Stimulated activated CD8-positive, alpha-beta memory T cell treated with anti-CD3 and anti-CD28 coated beads, Interleukin-2, amount 100 ng/mL, for 1 hour (primary cell): ENCODE measurements around the gene RSPRY1.

ENCODE experiments used
- DNase-seq, 2 donors: peaks; one replicate each; pipeline ENCODE4 v3.0.0-alpha.2; 2020; ENCODE audit warnings: low read depth in 2 of 2

The RSPRY1 gene

DNA sequence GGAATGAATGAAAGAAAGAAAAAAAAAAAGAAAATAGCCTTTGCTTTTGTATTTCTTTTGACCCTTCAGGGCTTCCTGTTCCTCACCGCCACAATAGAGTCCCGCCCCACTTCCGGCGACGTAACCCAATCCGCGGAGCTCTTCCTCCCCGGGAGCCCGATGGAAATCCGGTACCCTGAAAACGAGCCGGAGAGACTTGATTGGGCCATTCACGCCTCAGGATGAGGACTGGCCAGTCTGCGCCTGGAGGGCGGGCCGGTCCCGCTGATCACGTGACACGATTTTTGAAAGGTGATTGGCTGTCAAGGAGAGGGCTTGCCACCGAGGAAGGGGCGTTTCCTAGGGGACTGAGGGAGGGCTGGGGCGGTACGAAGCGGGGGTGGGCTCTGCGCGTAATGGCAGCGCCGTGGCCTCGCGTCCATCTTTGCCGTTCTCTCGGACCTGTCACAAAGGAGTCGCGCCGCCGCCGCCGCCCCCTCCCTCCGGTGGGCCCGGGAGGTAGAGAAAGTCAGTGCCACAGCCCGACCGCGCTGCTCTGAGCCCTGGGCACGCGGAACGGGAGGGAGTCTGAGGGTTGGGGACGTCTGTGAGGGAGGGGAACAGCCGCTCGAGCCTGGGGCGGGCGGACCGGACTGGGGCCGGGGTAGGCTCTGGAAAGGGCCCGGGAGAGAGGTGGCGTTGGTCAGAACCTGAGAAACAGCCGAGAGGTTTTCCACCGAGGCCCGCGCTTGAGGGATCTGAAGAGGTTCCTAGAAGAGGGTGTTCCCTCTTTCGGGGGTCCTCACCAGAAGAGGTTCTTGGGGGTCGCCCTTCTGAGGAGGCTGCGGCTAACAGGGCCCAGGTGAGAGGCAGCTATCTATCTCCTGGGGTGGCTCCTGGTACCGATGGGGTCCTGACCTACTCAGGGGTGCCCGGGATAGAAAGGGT is at the start of gene RSPRY1, which contains the start of gene PSME3IP1:
Gene RSPRY1 (plus strand): TSS at position 385 of the 927 bp plus-strand sequence. CDS start 18,330 bp downstream, outside the sequence.
Gene PSME3IP1 (minus strand): TSS at position 95 of the 927 bp plus-strand sequence. CDS start 12,185 bp downstream, outside the sequence.
- peak; percentile 97 to 98 for DNase-seq

DNA sequence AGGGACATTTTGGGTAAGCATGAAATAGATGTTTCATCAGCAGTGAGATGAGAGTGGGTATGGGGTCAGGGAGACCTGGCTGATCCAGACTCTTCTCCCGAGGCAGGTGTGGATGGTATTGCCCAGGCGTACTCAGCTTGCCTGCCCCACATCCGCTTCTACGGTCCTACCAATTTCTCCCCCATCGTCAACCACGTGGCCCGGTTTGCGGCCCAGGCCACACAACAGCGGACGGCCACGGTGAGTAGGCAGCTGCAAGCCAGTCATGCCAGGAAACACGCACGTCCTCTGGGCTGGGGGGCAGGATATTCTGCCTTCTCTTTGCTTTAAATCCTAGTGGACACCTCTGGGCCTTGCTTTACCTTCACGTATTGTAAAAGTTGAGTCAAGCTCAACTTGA is 49.1 kb upstream of the RSPRY1 start:
- no peak for DNase-seq

DNA sequence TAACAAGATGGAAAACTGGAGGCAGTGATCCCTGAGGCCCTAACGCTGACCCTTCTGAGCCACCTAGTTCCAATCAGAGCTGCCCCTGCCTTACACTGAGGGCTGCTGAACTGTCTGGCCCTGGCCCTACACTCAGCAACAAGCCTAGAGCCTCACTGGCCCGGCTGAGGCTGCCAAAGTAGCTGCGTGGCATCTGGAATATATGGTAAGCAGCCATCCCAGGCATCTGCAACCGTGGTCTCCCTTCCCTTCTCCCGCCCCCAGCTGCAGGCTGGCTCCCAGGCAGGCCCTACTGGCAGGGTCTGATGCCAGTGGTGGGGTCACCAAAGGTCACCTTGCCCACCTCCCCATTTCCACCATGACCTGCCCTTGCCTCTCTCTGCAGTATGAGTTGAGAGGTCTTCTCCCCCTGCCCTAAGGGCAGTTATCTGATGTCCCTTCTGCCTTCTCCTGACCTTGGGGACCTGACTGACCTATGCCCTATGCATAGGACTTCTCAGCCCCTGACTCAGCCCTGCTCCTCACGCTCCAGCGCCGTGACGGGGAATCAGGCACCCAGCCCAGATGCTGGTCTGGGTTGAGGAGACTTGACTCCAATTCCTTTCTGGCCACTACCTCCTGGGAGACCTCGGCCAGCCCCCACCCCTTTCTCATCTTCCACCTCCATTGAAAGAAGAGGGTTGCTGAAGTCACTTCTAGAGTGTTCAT is 48.4 kb upstream of the RSPRY1 start:
- DNase-seq: no peak

DNA sequence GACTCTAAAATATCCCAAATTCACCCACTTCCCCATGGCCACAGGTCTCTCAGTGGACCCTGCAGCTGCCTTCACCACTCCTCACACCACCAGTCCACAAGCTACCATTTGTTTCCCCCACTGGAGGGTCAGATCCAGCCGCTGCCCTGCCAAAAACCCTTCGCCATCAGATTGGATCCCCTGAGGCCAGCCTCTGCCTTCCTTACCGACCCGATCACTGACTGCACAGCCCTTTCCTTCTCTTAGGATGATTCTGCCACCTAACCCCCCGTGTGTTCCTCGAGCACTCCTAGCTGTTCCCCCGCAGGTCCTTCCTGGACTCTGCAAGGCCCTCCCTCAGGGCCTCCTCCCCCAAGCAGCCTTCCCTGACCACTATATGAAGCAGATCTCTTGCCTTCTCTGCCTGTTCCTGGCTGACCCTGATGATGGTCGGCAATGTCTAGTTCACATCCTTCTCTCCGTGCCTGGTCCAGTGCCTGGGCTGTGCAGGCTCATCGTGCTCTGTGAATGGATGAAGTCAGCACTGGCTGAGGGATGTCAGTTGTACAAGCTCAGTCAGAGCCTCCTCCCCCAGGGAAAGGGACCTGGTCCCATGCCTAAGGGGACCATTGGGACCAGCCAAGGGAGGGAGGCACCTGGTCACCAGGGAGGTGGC is 47.7 kb upstream of the RSPRY1 start:
- no peak for DNase-seq

DNA sequence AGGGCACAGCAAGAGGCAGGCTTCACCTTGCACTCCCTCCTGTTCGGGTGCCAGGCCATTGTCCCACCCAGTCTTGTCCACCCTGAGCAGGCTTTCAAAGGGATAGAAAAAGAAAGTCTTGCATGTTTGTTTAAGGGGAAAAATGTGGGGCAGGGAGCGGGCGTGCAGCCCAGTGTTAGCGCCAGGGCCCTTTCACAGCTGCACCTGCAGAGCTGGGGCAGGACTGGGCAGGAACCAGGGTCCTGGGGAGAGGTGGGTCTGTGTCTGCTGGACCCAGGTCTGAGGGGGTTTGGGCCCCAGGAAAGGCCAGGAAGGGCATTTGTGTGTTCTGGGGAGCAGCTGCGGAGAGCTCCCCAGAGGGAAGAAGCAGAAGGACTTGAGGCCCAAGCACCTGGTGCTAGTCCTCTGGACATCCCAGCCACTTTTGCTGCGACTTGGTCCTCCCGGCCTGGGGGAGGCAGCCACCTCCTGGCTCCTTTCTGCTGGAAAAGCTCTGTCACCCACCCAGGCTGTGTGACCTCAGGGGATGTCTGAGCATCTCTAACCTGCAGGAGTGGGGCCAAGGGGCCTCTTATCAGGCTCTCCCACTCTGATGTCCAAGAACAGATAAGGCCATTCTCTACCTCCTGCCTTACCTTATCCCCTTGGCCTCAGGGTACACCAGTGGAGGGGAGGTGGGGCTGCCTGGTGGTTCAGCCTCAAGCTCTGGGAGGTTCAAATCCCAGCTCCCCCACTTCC is 45.0 kb upstream of the RSPRY1 start:
- no peak for DNase-seq

DNA sequence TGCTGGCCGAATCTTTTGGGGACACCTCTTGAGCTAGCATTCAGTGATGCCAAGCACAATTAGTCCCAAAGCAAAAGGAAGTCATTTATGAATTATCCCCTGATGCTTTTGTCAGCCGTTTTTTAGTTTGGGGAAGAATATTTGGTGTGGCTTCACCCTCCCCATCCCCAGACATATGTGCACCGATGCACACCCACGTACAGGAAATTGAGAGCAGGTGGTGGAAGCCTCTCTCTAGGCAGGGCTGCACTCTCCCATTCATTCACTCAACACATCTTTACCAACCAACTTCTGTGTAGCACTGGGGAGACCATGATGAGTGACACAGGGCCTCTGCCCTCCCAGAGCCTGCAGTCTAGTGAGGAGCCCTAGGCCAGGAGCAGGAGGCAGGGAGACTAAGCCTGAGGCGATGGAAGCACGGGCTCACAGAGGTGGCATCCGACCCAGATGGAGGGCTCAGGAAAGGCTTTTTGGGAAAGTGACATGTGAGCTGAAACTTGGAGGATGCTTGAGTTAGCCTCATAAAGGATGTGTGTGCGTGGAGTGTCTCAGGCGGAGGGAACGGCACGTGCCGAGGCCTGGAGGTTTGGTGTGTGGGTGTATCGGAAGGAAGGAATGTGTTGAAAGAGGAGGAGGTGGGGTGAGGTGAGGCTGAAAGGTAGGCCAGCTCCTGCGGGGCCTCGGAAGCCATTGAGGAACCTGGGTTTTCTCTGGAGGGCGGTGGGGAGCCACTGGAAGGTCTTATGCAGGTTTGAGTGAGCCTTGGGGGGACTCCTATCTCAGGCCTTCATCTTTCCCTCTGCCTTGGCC is 44.1 kb upstream of the RSPRY1 start:
- no peak for DNase-seq

DNA sequence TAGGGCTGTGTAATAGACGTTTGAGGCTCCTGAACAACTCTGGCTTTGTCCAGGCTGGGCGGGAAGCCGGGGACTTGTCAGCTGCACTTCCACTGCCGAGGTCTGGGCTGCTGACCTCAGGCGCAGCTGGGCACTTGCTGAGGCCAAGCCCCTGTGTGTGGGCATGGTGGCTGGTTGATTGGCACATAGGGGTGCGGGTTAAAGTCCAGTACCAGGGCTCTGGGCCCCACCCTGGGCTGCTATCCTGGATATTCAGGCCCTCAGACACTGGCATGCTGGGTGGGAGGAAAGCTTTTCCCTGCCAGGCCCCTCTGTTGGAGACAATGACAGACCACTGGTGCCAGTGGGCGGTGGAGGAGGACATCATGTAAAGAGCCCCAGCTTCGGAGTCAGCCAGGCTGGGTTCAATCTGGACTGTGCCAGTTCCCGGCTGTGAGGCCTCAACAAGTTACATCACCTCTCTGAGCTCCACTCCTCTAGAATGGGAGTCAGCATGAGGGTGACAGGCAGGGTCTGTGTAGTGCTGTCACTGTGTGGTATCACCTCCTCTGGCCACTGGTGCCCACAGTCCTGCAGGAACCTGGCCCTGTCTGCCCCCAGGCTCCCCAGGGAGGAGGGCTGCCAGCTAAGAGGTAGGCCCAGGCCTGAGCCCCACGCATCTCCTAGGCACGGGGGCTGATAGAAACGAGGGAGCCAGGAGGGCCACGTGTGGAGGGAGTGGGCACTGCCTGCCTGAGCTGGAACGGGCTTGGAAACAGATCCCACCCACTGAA is 42.8 kb upstream of the RSPRY1 start:
- DNase-seq: no peak

DNA sequence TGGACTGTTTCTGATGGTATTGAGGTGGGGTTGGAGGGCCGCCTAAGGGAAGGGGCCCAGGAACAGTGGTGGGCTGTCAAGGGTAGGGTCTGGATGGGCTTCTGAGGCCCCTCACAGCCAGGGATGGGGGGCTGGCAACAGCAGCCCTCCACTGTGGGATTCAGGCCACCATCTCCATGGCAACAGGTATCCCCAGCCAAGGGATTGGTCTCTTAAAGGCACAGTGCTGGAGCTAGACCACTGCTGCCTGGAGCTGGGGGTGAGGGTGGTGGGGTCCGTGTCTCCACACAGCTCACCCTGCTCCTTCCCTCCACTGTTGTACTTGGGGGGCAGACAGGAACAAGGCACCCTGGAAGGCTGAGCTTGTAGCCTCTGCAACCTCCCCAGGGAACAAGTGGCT is 42.1 kb upstream of the RSPRY1 start:
- DNase-seq: no peak

DNA sequence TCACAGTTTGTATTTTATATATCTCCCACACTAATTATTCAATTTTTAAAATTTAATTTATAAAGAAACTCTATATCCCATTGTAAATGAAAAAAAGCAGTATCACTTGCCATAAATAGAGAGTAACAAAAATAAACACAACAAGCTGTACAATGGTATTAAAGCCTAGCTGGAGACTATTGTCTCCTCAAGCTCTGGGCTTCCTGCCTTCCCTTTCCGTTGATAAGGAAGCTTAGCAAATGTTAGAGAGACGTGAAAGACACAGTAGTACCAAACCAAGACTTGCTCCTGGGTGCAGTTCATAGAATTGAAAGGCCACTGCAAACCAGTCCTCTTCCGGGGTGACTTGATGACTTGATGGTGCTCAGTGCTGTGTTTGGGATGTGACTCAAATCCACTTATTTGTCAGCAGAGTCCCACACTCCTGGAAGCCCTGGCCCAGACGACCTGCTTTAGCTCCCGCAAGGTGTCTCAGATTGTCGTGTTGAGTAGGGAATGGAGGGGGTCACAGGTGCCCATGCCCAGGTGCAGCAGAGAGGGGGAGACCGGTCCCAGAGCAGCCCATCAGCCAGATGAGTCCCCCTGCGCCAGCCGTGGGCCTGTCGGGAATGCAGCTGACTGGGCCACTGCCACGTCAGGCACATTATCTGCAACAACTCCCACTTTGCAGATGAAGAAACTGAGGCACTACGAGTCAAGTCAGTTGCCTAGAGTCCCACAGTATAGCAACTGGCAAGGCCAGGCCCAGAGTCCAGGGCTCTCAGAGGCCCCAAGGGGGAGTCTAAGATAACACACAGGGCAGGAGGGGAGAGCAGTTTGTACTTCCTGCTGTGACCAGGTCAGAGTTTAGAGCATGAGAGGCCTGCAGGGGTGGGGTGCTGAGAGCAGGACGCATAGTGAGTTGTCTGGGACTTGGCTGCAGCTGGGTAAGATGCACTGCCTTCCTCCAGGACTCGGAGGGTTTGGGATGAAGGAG is 40.8 kb upstream of the RSPRY1 start:
- no peak for DNase-seq

DNA sequence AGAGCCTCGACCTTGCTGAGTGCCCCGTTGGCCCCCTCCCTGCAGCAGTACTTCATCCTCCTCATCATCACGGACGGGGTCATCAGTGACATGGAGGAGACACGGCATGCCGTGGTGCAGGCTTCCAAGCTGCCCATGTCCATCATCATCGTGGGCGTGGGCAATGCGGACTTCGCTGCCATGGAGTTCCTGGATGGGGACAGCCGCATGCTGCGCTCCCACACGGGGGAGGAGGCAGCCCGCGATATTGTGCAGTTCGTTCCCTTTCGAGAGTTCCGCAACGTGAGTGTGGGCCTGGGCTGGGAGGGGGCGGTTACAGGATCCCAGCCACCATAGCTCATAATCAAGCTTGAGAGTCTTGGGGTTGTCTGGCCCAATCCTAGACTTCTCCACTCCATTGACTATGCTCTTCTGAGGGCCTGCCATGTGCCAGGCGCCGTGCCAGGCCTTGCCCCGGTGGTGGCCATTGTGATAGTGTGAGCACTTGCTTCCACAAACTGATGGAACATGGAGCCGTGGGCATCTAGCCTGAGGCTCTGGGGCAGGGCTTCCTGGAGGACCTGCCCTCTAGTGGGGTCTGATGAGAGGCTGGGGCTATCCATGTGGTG is 40.0 kb upstream of the RSPRY1 start:
- DNase-seq: no peak

DNA sequence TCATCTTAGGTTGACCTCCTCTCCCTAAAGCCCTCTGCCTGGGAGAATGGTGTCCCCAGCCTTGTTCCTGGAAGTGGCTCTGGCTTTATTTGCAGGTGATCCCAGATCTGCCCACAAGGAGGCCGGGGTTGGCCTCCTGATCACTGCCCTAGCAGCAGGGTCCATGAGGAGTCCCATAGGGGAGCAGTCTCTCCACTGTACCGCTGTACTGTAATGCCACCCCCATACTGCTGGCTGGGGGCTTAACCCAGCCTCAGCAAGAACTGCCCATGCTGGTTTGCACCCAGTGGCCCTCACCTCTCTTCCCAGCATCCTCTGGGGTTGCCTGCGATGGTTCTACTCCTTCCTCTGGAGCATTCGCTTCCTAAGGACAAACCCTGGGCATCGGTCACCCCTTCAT is 39.4 kb upstream of the RSPRY1 start:
- no peak for DNase-seq

DNA sequence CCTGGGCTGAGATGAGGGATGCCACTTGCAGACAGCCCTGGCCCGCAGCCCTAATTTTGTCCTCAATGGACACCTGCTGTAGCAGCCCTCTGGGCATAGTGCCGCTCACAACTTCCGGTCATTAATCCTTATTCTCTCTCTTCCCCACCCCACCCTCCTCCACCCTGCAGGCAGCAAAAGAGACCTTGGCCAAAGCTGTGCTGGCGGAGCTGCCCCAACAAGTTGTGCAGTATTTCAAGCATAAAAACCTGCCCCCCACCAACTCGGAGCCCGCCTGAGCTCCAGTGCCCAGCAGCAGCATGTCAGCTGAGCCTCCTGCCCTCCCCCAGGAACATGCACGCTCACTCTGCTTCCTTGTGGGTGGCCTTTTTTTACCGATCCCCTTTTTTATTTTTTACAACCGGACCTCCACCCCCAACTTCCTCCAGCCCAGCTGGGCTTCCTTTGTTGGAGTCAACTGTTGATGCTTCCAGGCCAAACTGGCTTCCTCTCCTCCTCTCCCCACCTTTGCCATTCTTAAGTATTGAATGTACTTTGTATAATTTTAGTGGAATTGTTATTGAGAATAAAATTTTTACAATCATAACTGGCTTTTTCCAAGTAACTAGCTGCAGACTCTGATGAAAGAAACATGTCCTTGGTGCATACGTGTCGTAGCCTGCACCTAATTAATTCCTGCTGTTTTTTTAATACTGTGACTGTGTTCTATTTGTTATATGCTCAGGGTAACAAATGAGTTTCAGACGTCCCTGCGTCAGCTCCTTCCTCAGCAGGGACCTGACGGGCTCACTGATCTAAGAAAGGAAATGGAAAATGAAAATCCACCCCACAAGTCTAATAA is 38.5 kb upstream of the RSPRY1 start:
- DNase-seq: no peak

DNA sequence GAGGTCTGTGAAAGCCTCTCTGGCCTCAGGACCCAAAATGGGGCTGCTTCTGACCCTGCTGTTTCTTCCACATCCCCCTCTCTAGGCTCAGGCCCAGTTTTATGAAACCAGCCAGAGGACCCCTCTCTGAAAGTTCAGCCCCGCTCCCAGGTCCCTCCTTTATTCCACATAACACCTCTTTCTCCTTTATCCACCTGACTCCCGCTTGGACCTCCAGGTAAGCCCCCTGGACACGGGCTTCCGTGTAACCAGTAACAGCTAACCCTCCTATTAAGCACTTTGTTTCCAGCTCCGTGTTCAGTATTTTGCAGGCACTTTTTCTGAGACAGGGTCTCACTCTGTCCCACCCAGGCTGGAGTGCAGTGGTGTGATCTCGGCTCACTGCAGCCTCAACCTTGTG is 37.6 kb upstream of the RSPRY1 start:
- DNase-seq: no peak

DNA sequence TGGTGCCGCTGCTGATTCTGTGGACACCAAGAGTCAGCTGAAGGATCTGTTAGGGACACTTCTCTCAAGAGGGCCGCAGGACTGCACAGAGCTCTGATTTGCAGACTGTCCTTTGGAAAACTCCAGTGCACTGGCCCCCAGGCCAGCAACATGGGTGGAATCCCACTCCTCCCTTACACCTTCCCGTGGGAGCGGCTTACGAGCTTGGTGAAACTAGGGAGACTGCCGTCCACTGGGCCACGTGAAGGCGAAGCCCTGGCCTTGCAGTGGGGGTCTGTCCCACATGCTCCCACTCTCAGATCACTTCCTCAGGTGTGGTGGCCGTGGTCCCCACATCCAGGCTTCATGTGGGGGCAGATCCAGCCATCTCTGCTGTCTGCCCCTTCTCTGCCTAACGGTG is 36.7 kb upstream of the RSPRY1 start:
- DNase-seq: no peak

DNA sequence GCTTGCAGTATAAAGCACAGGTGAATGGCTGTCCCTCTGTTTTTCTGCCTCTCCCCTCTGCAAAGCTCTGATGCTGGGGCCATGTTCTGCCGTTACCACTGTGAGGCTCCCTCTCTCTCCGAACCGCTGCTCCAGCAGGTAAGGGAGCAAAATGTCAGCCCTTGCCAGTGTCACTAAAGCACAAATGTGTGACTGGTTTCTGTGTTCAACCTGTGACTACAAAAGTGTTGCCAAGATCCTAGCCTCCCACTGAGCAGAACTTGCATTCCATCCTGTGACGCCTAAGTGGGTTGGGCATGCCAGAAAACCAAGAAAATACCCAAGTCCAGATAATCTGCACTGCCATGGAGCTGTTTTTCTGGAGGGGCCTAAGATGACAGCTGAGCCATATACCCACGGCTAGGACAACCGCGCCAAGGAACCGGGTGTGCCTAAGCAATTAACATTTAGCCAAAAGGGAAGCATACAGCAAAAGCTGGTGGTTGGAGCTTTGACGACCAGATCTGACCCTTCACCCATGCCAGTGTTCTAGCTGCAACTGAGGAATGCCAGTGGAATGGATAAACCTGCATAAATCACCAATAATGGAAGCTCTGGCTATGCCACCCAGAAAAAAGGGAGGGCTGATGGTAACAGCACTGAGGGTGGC is 35.3 kb upstream of the RSPRY1 start:
- DNase-seq: no peak

DNA sequence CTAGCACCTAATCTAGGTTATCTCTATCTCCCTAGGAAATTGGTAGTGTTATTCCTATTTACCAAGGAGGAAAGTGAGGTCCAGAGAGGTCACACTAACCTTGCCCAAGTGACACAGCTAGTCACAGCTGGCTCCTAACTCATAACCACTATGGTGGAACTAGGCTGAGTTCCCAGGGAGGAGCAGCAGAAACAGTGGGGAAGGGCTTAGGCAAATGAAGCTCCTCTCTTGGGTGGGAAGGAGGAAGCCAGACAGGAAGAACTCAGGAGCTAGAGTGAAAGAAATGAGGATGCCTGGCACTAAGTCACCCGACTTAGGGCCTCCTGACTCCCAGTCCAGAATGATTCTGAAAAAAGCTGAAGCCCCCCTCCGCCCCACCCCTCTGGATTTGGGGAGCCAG is 34.8 kb upstream of the RSPRY1 start:
- DNase-seq: no peak
